DND-41 (cell line): ENCODE measurements around the gene LY6G5C.

Experiments
- EZH2 ChIP-seq: IDR thresholded peaks from 3 replicates; pipeline ENCODE4 v1.6.1; 2012; ENCODE audit warnings: borderline replicate concordance, low read depth, mild to moderate bottlenecking, moderate library complexity, low read length, inconsistent platforms; ENCODE audit not compliant: severe bottlenecking
- TF ChIP-seq, protein P1 (sequence below): IDR thresholded peaks from 2 replicates; pipeline ENCODE4 v1.5.1; 2012; ENCODE audit warnings: borderline replicate concordance, low read length, moderate library complexity, mild to moderate bottlenecking; ENCODE audit not compliant: poor library complexity, severe bottlenecking; ENCODE audit errors: extremely low read depth

DNA sequence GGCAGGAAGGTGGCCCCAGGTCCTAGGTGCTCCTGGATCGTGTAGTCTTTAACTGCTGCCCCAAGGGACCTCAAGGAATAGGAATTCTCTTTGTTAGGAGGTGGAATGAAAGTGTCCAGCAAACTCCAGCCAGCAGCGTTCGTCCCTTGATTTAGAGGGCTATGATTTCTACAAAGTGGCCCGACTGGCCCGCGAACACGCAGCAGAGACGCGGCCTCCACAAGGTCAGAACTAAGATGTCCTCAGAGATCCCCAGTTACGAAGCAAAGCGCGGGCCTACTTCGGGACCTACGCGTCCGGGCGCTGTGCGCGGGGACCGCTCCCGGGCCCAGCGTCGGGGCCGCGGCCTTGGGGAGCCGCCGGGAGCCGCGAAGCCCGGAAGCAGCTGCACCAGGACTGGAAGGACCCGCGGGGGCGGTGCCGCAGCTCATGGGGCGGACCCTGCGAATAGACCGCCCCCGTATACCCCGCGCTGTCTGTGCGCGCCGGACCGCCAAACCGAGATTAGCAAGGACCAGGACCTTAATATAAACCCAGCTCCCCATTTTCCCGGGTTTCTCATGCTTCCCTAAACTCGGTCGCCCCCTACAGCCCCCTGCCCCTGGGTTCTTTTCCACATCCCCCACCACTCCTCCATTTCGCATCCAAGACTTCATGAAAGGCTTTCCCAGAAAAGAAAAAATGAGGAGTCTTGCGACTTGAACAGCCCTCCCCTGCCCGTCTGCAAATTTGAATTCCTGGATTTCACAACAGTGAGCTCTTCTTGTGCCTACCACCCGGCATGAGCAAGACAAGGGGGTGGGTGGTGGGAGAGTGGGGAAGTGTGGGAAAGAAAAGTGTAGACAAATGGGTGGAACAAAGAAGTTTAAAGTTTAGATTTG lies 20.2 kb downstream of the LY6G5C start, which contains the start of gene C6orf47:
- TF ChIP-seq, protein P1, sequence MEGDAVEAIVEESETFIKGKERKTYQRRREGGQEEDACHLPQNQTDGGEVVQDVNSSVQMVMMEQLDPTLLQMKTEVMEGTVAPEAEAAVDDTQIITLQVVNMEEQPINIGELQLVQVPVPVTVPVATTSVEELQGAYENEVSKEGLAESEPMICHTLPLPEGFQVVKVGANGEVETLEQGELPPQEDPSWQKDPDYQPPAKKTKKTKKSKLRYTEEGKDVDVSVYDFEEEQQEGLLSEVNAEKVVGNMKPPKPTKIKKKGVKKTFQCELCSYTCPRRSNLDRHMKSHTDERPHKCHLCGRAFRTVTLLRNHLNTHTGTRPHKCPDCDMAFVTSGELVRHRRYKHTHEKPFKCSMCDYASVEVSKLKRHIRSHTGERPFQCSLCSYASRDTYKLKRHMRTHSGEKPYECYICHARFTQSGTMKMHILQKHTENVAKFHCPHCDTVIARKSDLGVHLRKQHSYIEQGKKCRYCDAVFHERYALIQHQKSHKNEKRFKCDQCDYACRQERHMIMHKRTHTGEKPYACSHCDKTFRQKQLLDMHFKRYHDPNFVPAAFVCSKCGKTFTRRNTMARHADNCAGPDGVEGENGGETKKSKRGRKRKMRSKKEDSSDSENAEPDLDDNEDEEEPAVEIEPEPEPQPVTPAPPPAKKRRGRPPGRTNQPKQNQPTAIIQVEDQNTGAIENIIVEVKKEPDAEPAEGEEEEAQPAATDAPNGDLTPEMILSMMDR: no peak
- no peak for TF ChIP-seq EZH2
